ENCODE measurements around the gene FTO.

DNA sequence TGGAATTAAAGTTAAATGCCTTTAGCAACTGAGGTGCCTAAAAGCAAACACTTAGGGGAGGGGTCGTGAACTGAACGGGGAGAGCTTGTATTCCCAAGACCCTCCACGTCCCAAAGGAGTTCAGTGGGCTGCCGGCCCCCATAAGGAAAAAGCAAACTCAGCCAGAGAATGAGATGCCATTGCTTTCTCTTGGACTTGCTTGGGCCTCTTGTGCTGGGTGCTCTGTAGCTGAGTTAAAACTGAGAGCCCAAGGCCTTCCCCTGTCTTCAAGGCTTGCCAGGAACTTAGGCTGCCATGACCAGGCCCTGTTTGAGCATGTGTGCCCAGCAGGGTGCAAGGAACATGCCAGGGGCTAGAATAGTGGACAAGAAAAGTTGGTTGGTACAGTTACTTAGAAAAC is 382.8 kb downstream of the FTO start:
- TF ChIP-seq POLR2AphosphoS5 (IDR thresholded peaks at IDR 0.05; ENCODE audit: low read depth, low read length): no peak
- TF ChIP-seq, protein P1, sequence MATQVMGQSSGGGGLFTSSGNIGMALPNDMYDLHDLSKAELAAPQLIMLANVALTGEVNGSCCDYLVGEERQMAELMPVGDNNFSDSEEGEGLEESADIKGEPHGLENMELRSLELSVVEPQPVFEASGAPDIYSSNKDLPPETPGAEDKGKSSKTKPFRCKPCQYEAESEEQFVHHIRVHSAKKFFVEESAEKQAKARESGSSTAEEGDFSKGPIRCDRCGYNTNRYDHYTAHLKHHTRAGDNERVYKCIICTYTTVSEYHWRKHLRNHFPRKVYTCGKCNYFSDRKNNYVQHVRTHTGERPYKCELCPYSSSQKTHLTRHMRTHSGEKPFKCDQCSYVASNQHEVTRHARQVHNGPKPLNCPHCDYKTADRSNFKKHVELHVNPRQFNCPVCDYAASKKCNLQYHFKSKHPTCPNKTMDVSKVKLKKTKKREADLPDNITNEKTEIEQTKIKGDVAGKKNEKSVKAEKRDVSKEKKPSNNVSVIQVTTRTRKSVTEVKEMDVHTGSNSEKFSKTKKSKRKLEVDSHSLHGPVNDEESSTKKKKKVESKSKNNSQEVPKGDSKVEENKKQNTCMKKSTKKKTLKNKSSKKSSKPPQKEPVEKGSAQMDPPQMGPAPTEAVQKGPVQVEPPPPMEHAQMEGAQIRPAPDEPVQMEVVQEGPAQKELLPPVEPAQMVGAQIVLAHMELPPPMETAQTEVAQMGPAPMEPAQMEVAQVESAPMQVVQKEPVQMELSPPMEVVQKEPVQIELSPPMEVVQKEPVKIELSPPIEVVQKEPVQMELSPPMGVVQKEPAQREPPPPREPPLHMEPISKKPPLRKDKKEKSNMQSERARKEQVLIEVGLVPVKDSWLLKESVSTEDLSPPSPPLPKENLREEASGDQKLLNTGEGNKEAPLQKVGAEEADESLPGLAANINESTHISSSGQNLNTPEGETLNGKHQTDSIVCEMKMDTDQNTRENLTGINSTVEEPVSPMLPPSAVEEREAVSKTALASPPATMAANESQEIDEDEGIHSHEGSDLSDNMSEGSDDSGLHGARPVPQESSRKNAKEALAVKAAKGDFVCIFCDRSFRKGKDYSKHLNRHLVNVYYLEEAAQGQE (IDR thresholded peaks at IDR 0.05; ENCODE audit: insufficient read depth in 1 of 2, low read depth in 2 of 2, low read length in 2 of 2): no peak
- no peak for TF ChIP-seq SIN3A (IDR thresholded peaks at IDR 0.05; ENCODE audit: borderline replicate concordance, insufficient read depth, low read length)
- no peak for TF ChIP-seq FOXP2 (optimal IDR thresholded peaks at IDR 0.05; ENCODE audit: borderline replicate concordance, extremely low read depth, extremely low read length, insufficient read depth)

Measured in PFSK-1 (cell line).